Neural cell (in vitro differentiated cells): Measurements from ENCODE around the gene RPL10A.

ENCODE experiments used
- CTCF ChIP-seq: fragments of 450-650 bp; IDR thresholded peaks from 2 replicates; pipeline ENCODE4 v1.5.1; 2014; ENCODE audit warnings: antibody characterized with exemption, mild to moderate bottlenecking, moderate library complexity; ENCODE audit not compliant: poor library complexity, severe bottlenecking
- EP300 ChIP-seq: fragments of 450-650 bp; conservative IDR thresholded peaks from 2 replicates; pipeline ENCODE4 v1.6.1; 2014; ENCODE audit warnings: antibody characterized with exemption, mild to moderate bottlenecking, moderate library complexity; ENCODE audit not compliant: poor library complexity, severe bottlenecking
- EZH2 ChIP-seq: fragments of 200-600, 300-800 bp; shearing (Covaris generic), sonication (generic); IDR thresholded peaks from 2 replicates; pipeline ENCODE4 v1.6.1; 2014; ENCODE audit warnings: antibody characterized with exemption, low read length, borderline replicate concordance, mild to moderate bottlenecking; ENCODE audit not compliant: insufficient read depth, poor library complexity, severe bottlenecking
- POLR2AphosphoS5 ChIP-seq: IDR thresholded peaks from 2 replicates; pipeline ENCODE4 v1.6.1; 2012
- TAF1 ChIP-seq: IDR thresholded peaks from 2 replicates; pipeline ENCODE4 v1.6.1; 2012; ENCODE audit warnings: low read depth

GRCh38 chr6:35512740-35513139 lies 44.5 kb downstream of the RPL10A start, which contains the start of gene TULP1:
- TF ChIP-seq EP300 (no peak), POLR2AphosphoS5 (no peak), CTCF (no peak), TAF1 (no peak), EZH2 (no peak)
